Activated CD4-positive, alpha-beta T cell treated with anti-CD3 and anti-CD28 coated beads for 4 hours (primary cell): ENCODE measurements around the gene PRLH.

Experiments used
- DNase-seq, 2 donors: peaks; one replicate each; pipeline ENCODE4 v3.0.0-alpha.2; 2020

Gene PRLH

GRCh38 chr2:237567276-237568029 is 1.1 kb downstream of the PRLH start:
- no peak for DNase-seq

- DNase-seq: no peak
These were observed 1.8 kb downstream of the PRLH start for GRCh38 chr2:237568121-237568660.

GRCh38 chr2:237569041-237569440 is 2.7 kb downstream of the PRLH start:
- no peak for DNase-seq

DNA sequence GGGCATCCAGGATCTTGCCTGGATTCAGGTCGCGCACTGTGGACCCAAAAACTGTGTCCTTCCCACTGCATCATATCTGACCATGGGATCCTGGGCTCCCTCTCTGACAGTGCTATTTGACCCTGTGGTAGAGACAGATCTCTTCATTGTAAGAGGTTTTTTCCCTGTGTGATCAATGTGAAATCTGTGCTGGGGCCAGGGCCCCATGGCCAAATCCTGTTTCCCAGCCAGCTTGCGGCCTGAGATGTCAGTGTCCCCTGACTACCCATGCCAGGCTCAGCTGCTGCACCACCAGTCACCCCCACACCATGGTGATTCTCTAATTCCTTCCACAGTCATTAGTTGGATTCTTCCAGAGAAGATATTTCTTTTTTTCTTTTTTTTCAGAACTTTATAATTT is 3.5 kb downstream of the PRLH start:
- DNase-seq: no peak

- no peak for DNase-seq
These were observed 4.5 kb downstream of the PRLH start for GRCh38 chr2:237570776-237571335.

DNA sequence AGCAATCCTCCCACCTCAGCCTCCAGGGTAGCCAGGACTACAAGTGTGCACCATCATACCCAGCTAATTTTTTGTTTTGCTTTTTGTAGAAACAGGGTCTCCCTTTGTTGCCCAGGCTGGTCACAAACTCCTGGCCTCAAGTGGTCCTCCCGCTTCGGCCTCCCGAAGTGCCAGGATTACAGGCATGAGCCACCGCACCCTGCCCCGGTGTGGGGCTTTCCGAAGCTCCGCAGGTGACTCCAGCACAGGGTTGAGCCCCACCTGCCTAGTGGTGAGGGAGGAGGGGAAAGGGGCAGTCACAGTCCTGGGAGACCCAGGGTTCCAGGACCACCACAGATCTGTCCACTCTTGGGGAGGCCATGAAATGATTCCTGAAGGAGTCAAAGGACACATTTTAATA is 5.2 kb downstream of the PRLH start:
- DNase-seq: no peak

DNA sequence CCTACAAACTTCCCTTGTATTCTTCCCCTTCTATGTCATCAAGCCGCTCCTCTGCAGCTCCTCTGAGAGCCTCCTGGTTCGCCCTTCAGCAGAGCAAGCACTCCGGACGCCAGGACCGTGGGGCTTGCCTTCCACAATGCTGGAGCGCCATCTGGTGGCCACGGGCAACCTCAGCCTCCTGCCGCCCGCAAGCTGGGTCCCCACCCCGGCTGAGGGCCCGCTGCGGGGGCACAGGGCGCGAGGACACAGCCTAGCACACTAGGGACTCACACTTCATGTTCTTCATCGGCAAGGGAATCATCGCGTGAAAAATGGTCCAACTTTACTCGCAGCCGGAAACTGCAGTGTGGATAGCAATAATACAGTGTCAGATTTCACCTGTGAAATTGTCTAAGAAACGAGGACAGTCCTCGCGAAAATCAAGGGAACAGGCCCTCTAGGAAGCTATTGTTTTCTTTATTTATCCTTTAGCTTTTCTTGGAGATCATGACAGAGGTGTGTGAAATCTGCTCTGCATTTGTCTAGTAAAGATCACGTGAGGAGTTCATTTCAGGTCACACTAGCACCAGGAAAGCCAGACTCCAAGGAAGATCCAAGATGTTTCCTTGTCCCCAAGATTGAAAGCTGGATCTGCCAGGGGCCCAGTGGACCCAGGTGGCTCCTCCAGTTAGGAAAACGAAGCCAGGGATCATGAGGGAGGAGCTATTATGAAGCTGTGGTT is 5.8 kb downstream of the PRLH start:
- DNase-seq: peak; percentile 87 to 89

- no peak for DNase-seq
These were observed 6.3 kb downstream of the PRLH start for GRCh38 chr2:237572742-237573101.

DNA sequence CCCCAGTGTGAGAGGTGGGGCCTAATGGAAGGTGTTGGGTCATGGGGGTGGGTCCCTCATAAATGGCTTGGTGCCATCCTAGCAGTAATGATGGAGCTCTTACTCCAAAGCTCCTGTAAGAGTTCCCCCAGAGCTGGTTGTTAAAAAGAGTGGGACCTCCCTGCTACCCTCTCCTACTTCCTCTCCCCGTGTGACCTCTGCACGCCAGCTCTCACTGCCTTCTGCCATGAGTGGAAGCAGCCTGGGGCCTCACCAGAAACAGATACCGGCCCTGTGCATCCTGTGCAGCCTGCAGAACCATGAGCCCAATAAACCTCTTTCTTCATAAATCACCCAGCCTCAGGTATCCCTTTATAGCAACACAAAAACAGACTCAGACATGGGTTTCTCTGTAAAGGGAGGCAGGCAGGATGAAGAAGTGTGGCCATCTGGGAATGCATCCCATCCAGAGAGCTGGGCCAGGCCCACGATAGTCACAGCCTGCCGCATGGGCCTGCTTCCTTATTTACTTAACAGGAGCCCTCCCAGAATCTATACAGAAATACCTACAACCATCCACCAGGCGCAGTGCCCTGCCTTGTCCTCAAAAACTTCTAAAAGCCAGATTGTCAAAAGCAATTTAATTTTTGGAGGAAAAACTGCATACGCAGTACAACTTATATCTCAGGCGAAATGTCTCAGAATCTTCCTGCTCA is 7.5 kb downstream of the PRLH start:
- no peak for DNase-seq

- DNase-seq: no peak
These were observed 8.1 kb downstream of the PRLH start for GRCh38 chr2:237574467-237574866.

DNA sequence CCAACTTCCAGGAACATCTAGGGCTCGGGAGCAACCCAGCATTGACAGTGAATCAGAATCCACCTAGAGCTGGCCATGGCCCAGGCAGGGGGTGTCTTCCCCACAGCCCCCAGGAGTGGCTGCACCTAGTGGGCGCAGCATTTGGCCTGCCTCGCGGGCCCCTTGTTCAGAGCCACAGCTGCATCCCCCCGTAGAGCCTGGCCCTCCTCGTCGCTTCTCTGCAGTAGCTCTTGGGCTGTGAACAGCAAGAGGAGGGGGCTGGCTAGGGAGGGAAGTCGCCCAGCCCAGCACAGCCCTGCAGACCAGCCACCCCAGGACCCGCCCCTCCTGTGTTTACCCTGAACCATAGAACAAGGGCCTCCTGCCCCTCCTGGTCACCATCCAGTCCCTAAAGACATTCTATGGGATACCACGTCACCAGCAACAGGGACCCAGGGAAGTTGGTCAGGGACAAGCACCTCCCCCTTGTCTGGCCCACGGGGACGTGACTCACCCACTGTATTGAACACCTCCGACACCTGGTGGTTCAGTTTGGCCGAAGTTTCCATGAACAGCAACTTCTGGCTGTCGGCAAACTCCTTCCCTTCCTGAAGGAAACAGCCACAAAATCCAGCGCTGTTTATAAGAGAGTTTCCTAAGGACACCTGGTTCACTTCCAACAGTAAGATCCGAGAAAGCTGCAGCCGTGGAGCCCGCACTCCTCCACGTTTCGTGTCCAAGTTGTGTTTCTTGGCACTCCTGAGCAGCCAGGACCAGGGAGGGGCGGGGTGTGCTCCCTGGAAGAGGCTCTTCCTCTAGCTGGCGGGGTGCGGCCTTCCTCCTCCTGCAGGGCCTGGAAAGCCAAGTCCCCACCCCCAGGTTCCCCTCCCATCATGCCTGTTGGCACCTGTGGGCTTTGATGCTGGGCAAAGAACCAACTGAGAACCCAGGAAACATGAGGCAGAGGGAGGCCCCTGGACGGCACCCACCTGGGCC is 8.8 kb downstream of the PRLH start:
- DNase-seq: no peak

- no peak for DNase-seq
These were observed 9.8 kb downstream of the PRLH start for GRCh38 chr2:237575869-237576862.

- DNase-seq: no peak
These were observed 10.6 kb downstream of the PRLH start for GRCh38 chr2:237576974-237577373.

- DNase-seq: no peak
These were observed 11.1 kb downstream of the PRLH start for GRCh38 chr2:237577458-237577857.

DNA sequence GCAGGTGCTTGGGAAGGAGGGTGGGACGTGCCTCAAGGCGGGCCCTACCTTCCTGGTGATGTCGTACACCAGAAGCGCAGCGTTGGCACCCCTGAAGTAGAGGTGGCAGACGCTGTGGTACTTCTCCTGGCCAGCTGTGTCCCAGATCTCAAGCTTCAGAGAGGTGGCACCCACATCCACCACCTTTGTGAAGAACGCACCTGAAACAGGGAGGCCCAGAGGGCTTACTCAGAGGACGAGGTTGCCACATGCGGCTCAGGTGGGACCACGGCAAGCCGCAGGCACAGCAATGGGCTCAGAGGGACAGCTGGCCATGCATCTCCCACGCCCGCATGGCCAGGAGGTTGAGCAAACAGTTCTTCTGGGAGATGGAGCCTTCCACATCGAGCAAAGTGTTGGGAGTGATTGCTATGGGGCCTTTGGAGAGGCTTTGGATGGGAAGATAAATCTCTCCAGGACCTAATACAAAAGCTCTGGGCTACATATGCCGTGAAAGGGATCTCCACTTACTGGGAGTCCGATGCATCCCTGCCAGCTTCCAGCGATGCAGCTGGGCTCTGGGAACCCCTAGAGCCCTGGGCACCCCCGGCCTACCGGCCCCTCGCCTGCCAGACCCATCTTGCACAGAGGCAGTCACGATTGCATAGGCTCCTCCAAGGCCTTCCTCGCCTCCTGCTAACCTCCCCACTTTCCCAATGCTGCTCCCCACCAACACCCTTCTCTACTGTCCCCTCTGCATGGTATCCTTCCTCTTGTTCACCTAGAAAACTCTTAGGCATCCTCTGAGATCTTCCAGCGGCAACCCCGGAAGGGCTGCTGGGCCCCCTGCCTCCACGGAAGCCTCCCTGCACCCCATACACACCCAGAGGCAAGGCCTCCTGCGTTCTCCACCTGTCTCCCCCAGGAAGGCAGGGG is 11.8 kb downstream of the PRLH start:
- DNase-seq: no peak

GRCh38 chr2:237581326-237581725 is 15.0 kb downstream of the PRLH start:
- no peak for DNase-seq

GRCh38 chr2:237581751-237582746 is 15.7 kb downstream of the PRLH start:
- peak; percentile 37 to 41 for DNase-seq
